ENCODE data around the gene PRDM2.
"Not testable (repeated sequence)": the region's sequence is repeated elsewhere in the genome, so short reads cannot be mapped to it uniquely, and the experiment has no call there.

Gene PRDM2

DNA sequence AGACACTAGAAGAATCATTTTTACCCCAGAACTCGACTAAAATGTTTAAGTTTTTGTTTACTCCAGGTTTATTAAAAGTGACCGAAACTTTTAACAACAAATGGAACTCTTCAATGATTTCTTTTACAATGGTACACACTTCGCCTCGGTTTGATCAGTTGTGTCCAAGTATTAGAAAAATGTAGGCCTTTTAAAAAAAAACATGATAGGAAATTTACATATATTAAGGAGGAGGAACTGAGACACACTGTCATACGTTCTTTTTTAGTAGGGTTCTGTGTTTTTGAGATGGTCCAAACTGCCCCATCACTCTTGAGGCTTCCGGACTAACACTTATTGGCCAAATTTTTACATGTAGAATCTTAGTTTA lies 1.3 kb downstream of the PRDM2 start:
- peak in 1 of 14 donors; percentile 33 for DNase-seq

- no peak for DNase-seq
These were observed 2.6 kb downstream of the PRDM2 start for GRCh38 chr1:13702425-13703127.

- no peak for DNase-seq
These were observed 3.1 kb downstream of the PRDM2 start for GRCh38 chr1:13703128-13703513.

GRCh38 chr1:13703558-13704490 lies 3.8 kb downstream of the PRDM2 start:
- DNase-seq: no peak

- DNase-seq: no peak
These were observed 6.1 kb downstream of the PRDM2 start for GRCh38 chr1:13706046-13706445.

- DNase-seq: no peak
These were observed 7.2 kb downstream of the PRDM2 start for GRCh38 chr1:13707164-13707563.

DNA sequence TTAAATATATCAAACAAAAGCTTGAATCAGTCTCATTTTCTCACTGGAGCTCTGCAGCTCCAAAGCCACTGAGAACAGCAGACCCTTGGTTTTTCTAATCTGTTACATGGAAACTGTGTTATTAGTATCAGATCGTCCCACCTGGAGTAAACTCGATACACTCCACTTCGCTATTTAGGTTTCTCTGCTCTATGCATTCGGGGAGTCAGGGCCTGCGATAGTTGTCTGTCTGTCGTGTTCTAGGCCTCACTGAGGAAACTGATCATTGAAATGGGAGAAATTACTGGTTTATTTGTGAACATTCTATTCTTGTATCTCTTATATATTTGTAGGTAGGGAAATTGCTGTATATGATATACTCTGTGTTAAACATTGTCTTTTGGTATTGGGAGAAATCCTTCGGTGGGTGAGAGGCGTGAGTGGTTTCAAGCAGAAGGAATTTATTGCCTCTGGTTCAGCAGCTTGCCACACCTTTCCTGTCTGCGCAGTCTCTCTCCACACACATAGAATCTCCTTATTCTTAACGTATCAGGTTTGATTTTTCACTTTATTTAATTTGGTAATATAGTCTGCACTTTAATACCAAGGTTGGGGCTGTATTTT lies 8.5 kb downstream of the PRDM2 start:
- no peak for DNase-seq

GRCh38 chr1:13710086-13710485 lies 10.1 kb downstream of the PRDM2 start:
- DNase-seq: no peak

DNA sequence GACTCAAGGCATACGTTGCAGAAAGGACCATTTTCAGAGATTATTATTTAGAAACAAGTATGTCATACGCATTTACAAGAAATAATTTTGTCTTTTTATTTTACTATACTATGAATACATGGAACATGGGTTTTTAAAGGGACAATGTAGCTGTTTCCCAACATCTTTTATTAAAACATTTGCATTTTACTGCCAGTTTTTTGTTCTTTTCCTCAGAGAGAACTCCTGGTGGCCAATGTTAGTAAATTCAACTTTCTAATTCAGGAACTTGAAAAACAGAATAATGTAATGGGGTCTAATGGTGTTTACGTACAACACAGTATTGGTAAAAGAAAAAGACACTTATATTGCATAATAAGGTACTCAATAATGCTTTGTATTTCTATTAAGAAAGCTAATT lies 14.9 kb downstream of the PRDM2 start:
- DNase-seq: no peak

DNA sequence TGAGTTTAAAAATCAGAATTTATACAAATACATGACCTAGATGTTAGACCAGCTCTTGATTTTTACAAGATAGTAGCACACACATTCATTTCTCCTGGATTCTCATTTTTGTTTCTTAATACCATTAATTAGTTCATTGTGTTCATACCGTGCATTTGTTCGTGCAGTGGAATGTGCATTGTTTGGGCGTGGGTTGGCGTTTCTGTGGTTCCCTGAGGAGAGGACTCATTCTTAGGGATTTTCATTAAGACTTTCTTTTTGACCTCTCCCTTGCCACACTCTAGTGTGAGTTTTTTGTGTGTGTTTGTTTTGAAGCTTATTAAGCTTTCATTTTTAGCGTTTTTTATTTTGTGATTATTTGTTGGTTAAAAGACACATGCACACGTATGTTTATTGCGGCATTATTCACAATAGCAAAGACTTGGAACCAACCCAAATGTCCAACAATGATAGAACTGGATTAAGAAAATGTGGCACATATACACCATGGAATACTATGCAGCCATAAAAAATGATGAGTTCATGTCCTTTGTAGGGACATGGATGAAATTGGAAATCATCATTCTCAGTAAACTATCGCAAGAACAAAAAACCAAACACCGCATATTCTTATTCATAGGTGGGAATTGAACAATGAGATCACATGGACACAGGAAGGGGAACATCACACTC lies 15.8 kb downstream of the PRDM2 start:
- DNase-seq: not testable (repeated sequence)

GRCh38 chr1:13722808-13723360 lies 22.9 kb downstream of the PRDM2 start:
- DNase-seq: no peak

DNA sequence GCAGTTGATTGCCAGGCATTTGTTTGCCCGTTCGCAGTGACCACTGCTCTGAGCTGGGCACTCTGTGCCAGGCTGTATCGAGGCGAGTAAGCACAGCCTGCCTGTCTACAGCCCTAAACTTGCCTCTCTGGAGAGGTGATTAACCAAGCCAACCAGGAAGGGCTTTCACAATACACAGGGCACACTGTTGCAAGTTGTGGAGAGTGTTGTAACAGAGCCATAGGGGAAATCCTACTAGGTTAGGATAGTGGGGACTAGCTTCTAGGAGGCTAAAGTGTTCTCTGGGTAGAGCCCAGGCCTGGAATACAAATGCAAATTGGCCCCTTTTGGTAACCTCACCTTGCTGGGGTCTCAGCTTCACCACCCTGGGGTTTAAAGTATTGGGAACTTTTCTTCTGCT lies 23.8 kb downstream of the PRDM2 start:
- DNase-seq: no peak

GRCh38 chr1:13725714-13726175 lies 25.8 kb downstream of the PRDM2 start:
- DNase-seq: no peak

- no peak for DNase-seq
These were observed 28.2 kb downstream of the PRDM2 start for GRCh38 chr1:13728091-13728715.

GRCh38 chr1:13730291-13730690 lies 30.3 kb downstream of the PRDM2 start:
- DNase-seq: no peak

GRCh38 chr1:13730751-13731482 lies 30.9 kb downstream of the PRDM2 start:
- DNase-seq: peak in 1 of 14 donors; percentile 69

GRCh38 chr1:13731897-13732296 lies 31.9 kb downstream of the PRDM2 start:
- no peak for DNase-seq

GRCh38 chr1:13732971-13733667 lies 33.1 kb downstream of the PRDM2 start:
- no peak for DNase-seq

DNA sequence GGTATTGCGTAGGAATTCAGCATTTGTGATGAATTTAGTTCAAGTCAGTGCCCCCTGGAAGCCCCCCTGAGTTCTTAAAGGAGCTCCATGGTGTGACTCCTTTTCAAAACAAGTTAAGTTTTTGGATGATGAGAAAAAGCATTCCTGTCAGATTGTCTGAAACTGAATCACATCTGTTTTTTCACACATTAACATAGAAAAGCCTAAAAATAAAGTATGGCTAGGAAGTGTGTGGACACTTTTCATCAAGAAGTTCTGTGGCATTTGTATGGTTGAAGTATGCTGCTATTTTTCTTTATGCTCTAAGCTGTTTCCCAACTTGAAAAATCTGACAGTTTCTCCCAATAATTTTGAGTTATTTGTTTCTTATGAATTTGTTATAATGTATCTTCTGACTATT lies 33.7 kb downstream of the PRDM2 start:
- DNase-seq: no peak

- no peak for DNase-seq
These were observed 35.4 kb downstream of the PRDM2 start for GRCh38 chr1:13735168-13735930.
